ENCODE data around the gene PTMS. TPM values are rescaled to one million over a fixed set of nuclear protein-coding genes. Genes with fewer than 3 reads are reported as not detected.

The PTMS gene
- total RNA-seq, 6 donors from 2014 or later: 142 to 463 (median 224) TPM

- DNase-seq (no peak), ATAC-seq (ENCODE audit: low FRiP score in 2 of 2) (no peak)
- Histone ChIP-seq H3K27ac (peak overlapping the region in 1 of 4 donors; percentile 17), H3K4me1 (peaks cover 12 to 24% (median 19%) of the 10 kb centered on the region in 4 donors), H3K4me3 (no peak overlapping the region), H3K9me3 (no peaks in the 10 kb centered on the region), H3K27me3 (no peaks in the 10 kb centered on the region), H3K36me3 (peaks cover 35 to 61% (median 48%) of the 10 kb centered on the region in 4 donors)
- WGBS, 2 donors: 89 to 93% methylated on average over 4 of the region's 4 CpGs
- TF ChIP-seq CTCF (IDR thresholded peaks at IDR 0.05) (no peak), POLR2A (IDR thresholded peaks at IDR 0.05) (no peak), EP300 (IDR thresholded peaks at IDR 0.05) (no peak), POLR2AphosphoS5 (IDR thresholded peaks at IDR 0.05) (no peak)
Measured at GRCh38 chr12:6750506-6750905, 15.7 kb upstream of the PTMS start.

GRCh38 chr12:6751767-6752166 is 14.4 kb upstream of the PTMS start:
- no peak for TF ChIP-seq POLR2AphosphoS5 (IDR thresholded peaks at IDR 0.05)
- WGBS, 2 donors: 73 to 88% methylated on average over 4 to 7 of the region's 7 CpGs
- Histone ChIP-seq H3K9me3 (no peaks in the 10 kb centered on the region), H3K36me3 (peaks cover 35 to 51% (median 44%) of the 10 kb centered on the region in 4 donors), H3K4me1 (peaks cover 12 to 22% (median 18%) of the 10 kb centered on the region in 4 donors), H3K27me3 (no peaks in the 10 kb centered on the region), H3K27ac (peak overlapping the region; percentile 96 to 100 (median 98)), H3K4me3 (peak overlapping the region in 3 of 4 donors; percentile 82 to 95 (median 83))
- ATAC-seq (ENCODE audit: low FRiP score in 2 of 2): no peak
- peak in 1 of 2 donors; percentile 60 for DNase-seq

GRCh38 chr12:6752167-6752920 is 13.8 kb upstream of the PTMS start:
- TF ChIP-seq CTCF (IDR thresholded peaks at IDR 0.05) (peak in 2 of 6 experiments; percentile 30 to 31), POLR2AphosphoS5 (IDR thresholded peaks at IDR 0.05) (no peak)
- peak overlapping the region; percentile 82 to 96 (median 89) for H3K4me3 ChIP-seq
- no peaks in the 10 kb centered on the region for H3K27me3 ChIP-seq
- peaks cover 12 to 22% (median 18%) of the 10 kb centered on the region in 4 donors for H3K4me1 ChIP-seq
- DNase-seq (peak in 1 of 2 donors; percentile 51), ATAC-seq (ENCODE audit: low FRiP score in 2 of 2) (peak in 1 of 2 donors; percentile 1)
- H3K27ac ChIP-seq: peak overlapping the region; percentile 96 to 100 (median 98)
- peaks cover 35 to 45% (median 41%) of the 10 kb centered on the region in 4 donors for H3K36me3 ChIP-seq
- no peaks in the 10 kb centered on the region for H3K9me3 ChIP-seq
- 7 to 11% methylated on average over 14 to 15 of the region's 24 CpGs for WGBS, 2 donors

GRCh38 chr12:6752921-6753771 is 13.0 kb upstream of the PTMS start, which contains the start of gene MLF2:
Gene MLF2, minus strand, starts transcription at chr12:6753141. Its CDS starts 807 bp downstream, at chr12:6752334.
- peak; percentile 97 for ATAC-seq (ENCODE audit: low FRiP score in 2 of 2)
- TF ChIP-seq POLR2A (IDR thresholded peaks at IDR 0.05) (peak; percentile 71 to 99 (median 88)), POLR2AphosphoS5 (IDR thresholded peaks at IDR 0.05) (peak; percentile 93 to 98), CTCF (IDR thresholded peaks at IDR 0.05) (peak; percentile 83 to 98 (median 98)), EP300 (IDR thresholded peaks at IDR 0.05) (peak in 1 of 4 donors; percentile 68)

More at GRCh38 chr12:6752921-6753771, 13.0 kb upstream of the PTMS start, which contains the start of gene MLF2:
- Histone ChIP-seq H3K27me3 (no peaks in the 10 kb centered on the region), H3K4me1 (peaks cover 12 to 22% (median 18%) of the 10 kb centered on the region in 4 donors), H3K36me3 (peaks cover 27 to 37% (median 34%) of the 10 kb centered on the region in 4 donors), H3K9me3 (no peaks in the 10 kb centered on the region), H3K4me3 (peak within 1 kb of the TSS; percentile 82 to 96 (median 89)), H3K27ac (peak within 1 kb of the TSS; percentile 96 to 100 (median 98))
- peak; percentile 98 to 99 for DNase-seq
- 0% methylated on average over 13 to 34 of the region's 62 CpGs for WGBS, 2 donors

Measured in upper lobe of left lung (tissue), 6 donors.